Astrocyte (in vitro differentiated cells and primary cell): ENCODE data around the gene GLB1L3. TPM values are rescaled to one million over a fixed set of nuclear protein-coding genes. Genes with fewer than 3 reads are reported as not detected.

ENCODE experiments used
- DNase-seq: peaks from one replicate; pipeline ENCODE4 v3.0.0-alpha.2; 2010; ENCODE audit warnings: low read depth
- FAIRE-seq: peaks from 2 replicates; lab custom pipeline; 2011; peaks lifted over from hg19 to GRCh38; lab: Jason Lieb, UNC
- H2AFZ ChIP-seq: 2 replicates; pipeline ENCODE4 v1.6.0; 2012; ENCODE audit warnings: low read depth, low read length, inconsistent platforms
- H3K27ac ChIP-seq: 2 replicates; pipeline ENCODE4 v1.5.1; 2011; ENCODE audit warnings: low read depth, low read length, inconsistent platforms
- H3K27me3 ChIP-seq: 2 replicates; pipeline ENCODE4 v1.6.0; 2011; ENCODE audit warnings: low read length, inconsistent platforms; ENCODE audit not compliant: insufficient read depth
- H3K36me3 ChIP-seq: 2 replicates; pipeline ENCODE4 v1.5.1; 2011; ENCODE audit warnings: low read length, inconsistent platforms; ENCODE audit not compliant: insufficient read depth
- H3K4me1 ChIP-seq: 2 replicates; pipeline ENCODE4 v1.5.1; 2011; ENCODE audit warnings: low read length, inconsistent platforms; ENCODE audit not compliant: insufficient read depth
- H3K4me2 ChIP-seq: 2 replicates; pipeline ENCODE4 v1.6.0; 2012; ENCODE audit warnings: low read length, inconsistent platforms
- H3K4me3 ChIP-seq: 2 replicates; pipeline ENCODE4 v1.5.1; 2011; ENCODE audit warnings: low read depth, mild to moderate bottlenecking, low read length, inconsistent platforms; ENCODE audit not compliant: insufficient read depth
- H3K79me2 ChIP-seq: 2 replicates; pipeline ENCODE4 v1.6.0; 2012; ENCODE audit warnings: mild to moderate bottlenecking, low read length, inconsistent platforms; ENCODE audit not compliant: insufficient read depth
- H3K9ac ChIP-seq: 2 replicates; pipeline ENCODE4 v1.6.0; 2012; ENCODE audit warnings: mild to moderate bottlenecking, low read length, inconsistent platforms
- H3K9me3 ChIP-seq: 2 replicates; pipeline ENCODE4 v1.5.1; 2012; ENCODE audit warnings: low read depth, mild to moderate bottlenecking, low read length, inconsistent platforms; ENCODE audit not compliant: insufficient read depth
- H4K20me1 ChIP-seq: 2 replicates; pipeline ENCODE4 v1.6.0; 2012; ENCODE audit warnings: low read length, inconsistent platforms; ENCODE audit not compliant: insufficient read depth
- H3K27ac Mint-ChIP-seq: one replicate; pipeline ENCODE4 v1.8.0; 2021; ENCODE audit warnings: mild to moderate bottlenecking, mixed read lengths; ENCODE audit not compliant: unreplicated experiment
- H3K27me3 Mint-ChIP-seq: one replicate; pipeline ENCODE4 v1.8.0; 2021; ENCODE audit warnings: low read depth, mixed read lengths; ENCODE audit not compliant: unreplicated experiment
- H3K36me3 Mint-ChIP-seq: one replicate; pipeline ENCODE4 v1.8.0; 2021; ENCODE audit warnings: low read depth, mixed read lengths; ENCODE audit not compliant: unreplicated experiment
- H3K4me1 Mint-ChIP-seq: one replicate; pipeline ENCODE4 v1.8.0; 2021; ENCODE audit warnings: low read depth, mixed read lengths; ENCODE audit not compliant: unreplicated experiment
- H3K4me3 Mint-ChIP-seq: one replicate; pipeline ENCODE4 v1.8.0; 2021; ENCODE audit warnings: mild to moderate bottlenecking, moderate library complexity, mixed read lengths; ENCODE audit not compliant: unreplicated experiment
- H3K9me3 Mint-ChIP-seq: one replicate; pipeline ENCODE4 v1.8.0; 2021; ENCODE audit warnings: mild to moderate bottlenecking, mixed read lengths; ENCODE audit not compliant: unreplicated experiment
- EZH2 ChIP-seq: IDR thresholded peaks from 2 replicates; pipeline ENCODE4 v1.6.1; 2012; ENCODE audit warnings: mild to moderate bottlenecking, low read length, inconsistent platforms; ENCODE audit not compliant: insufficient read depth
- total RNA-seq: library from RNA; stranded (reverse); gene quantifications from 2 replicates; pipeline ENCODE4 v1.2.1, GENCODE V29; 2021
- TF ChIP-seq, protein P1 (sequence below): IDR thresholded peaks from 2 replicates; pipeline ENCODE4 v1.5.1; 2011; ENCODE audit warnings: low read depth, mild to moderate bottlenecking, inconsistent platforms, low read length, moderate library complexity; ENCODE audit not compliant: insufficient read depth

Gene GLB1L3
- total RNA-seq, 1 donor from 2014 or later = 0.20 TPM

DNA sequence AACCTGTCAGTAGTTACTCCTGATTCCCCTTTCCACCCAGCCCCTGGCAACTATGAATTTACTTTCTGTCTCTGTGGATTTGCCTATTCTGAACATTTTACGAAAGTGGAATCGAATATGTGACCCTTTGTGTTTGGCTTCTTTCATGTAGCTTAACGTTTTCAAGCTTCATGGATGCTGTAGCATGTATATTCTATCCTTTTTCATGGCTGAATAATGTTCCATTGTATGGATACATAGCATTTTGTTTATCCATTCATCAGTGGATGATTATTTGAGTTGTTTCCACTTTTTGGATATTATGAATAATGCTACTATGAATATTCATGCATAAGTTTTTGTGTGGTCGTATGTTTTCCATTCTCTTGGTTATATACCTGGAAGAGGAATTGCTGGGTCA, 46.4 kb downstream of the GLB1L3 start:
- Mint-ChIP-seq H3K9me3 (peaks cover 24% of the 10 kb centered on the region), H3K4me1 (no peaks in the 10 kb centered on the region), H3K4me3 (no peak overlapping the region), H3K36me3 (peaks cover 4% of the 10 kb centered on the region), H3K27ac (no peak overlapping the region), H3K27me3 (peaks cover 9% of the 10 kb centered on the region)
- Histone ChIP-seq H3K4me3 (no peak overlapping the region), H3K4me1 (no peaks in the 10 kb centered on the region), H3K36me3 (no peaks in the 10 kb centered on the region), H3K27ac (no peak overlapping the region), H3K9me3 (peaks cover 3% of the 10 kb centered on the region), H3K9ac (no peak overlapping the region), H2AFZ (no peak overlapping the region), H4K20me1 (no peaks in the 10 kb centered on the region), H3K27me3 (no peaks in the 10 kb centered on the region), H3K79me2 (no peaks in the 10 kb centered on the region), H3K4me2 (no peak overlapping the region)
- TF ChIP-seq, protein P1, sequence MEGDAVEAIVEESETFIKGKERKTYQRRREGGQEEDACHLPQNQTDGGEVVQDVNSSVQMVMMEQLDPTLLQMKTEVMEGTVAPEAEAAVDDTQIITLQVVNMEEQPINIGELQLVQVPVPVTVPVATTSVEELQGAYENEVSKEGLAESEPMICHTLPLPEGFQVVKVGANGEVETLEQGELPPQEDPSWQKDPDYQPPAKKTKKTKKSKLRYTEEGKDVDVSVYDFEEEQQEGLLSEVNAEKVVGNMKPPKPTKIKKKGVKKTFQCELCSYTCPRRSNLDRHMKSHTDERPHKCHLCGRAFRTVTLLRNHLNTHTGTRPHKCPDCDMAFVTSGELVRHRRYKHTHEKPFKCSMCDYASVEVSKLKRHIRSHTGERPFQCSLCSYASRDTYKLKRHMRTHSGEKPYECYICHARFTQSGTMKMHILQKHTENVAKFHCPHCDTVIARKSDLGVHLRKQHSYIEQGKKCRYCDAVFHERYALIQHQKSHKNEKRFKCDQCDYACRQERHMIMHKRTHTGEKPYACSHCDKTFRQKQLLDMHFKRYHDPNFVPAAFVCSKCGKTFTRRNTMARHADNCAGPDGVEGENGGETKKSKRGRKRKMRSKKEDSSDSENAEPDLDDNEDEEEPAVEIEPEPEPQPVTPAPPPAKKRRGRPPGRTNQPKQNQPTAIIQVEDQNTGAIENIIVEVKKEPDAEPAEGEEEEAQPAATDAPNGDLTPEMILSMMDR = no peak
- TF ChIP-seq EZH2 = no peak
- no peak for FAIRE-seq
- no peak for DNase-seq

DNA sequence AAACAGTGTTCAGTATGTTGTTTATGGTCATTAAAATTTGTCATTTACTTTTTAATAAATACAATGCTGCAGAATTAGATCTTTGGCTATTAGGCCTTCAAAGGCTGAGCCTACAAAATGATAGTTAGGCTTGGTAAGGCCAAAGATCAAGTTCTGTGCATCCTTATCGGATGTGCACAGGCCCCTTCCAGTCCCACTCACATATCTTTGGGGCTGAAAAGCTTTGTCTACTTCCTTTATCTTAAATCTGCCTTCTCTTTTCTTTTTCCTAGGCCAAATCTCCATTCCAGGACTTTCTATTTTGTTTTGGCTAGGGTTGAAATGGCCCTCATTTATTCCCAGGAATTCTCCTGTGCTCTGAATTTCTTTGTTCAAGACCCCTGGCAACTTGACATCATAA, 52.3 kb downstream of the GLB1L3 start:
- H3K27me3 ChIP-seq = peaks cover 22% of the 10 kb centered on the region
- H3K4me3 ChIP-seq = no peak overlapping the region
- Mint-ChIP-seq H3K27me3 (peaks cover 34% of the 10 kb centered on the region), H3K36me3 (no peaks in the 10 kb centered on the region), H3K4me3 (no peak overlapping the region), H3K4me1 (no peaks in the 10 kb centered on the region), H3K27ac (no peak overlapping the region), H3K9me3 (peaks cover 4% of the 10 kb centered on the region)
- no peak overlapping the region for H3K4me2 ChIP-seq
- no peak overlapping the region for H3K9ac ChIP-seq
- no peaks in the 10 kb centered on the region for H3K4me1 ChIP-seq
- no peak for TF ChIP-seq EZH2
- TF ChIP-seq, protein P1 = no peak
- no peaks in the 10 kb centered on the region for H4K20me1 ChIP-seq
- no peak for FAIRE-seq
- H2AFZ ChIP-seq = no peak overlapping the region
- no peak for DNase-seq
- no peaks in the 10 kb centered on the region for H3K36me3 ChIP-seq
- no peaks in the 10 kb centered on the region for H3K79me2 ChIP-seq
- H3K9me3 ChIP-seq = no peaks in the 10 kb centered on the region
- H3K27ac ChIP-seq = no peak overlapping the region

DNA sequence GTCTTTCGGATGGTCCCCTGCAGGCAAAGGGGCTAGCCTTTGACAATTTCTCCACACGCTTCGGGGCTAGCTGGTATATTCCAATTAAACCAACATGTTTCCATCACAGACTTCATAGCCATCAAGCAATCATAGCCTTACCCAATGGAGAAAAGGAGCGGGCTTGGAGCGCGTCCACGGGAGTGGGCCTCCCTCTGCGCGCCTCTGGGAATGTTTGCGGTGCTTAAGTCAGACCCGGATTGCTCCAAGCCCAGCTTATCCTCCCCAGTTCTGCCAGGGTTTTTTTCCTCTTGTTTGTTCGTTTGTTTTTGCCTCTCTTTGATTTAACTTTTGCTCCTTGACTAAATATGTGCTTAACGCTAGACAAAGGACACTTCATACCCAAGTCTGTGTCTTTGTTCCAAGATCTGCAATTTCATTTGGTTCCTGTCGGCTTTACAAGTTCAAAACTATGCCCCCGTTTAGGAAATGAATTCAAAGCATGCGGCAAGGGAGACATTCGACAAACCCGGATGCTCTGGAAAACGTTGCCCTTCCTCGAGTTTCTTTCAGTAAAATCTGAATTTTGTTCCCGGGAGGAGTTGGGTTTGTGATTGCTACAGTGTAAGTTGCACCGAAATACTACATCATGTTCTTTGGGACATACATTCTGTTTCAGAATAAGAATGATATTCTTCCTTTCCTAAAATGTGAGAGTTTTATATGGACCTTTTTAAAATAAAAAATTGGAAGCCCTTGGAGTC, 54.6 kb downstream of the GLB1L3 start:
- peak overlapping the region; percentile 33 for H3K4me3 ChIP-seq
- Mint-ChIP-seq H3K36me3 (no peaks in the 10 kb centered on the region), H3K27me3 (peaks cover 42% of the 10 kb centered on the region), H3K4me1 (no peaks in the 10 kb centered on the region), H3K4me3 (peak overlapping the region; percentile 88), H3K9me3 (peaks cover 4% of the 10 kb centered on the region), H3K27ac (no peak overlapping the region)
- TF ChIP-seq EZH2 = no peak
- TF ChIP-seq, protein P1 = no peak
- H3K27ac ChIP-seq = no peak overlapping the region
- no peak overlapping the region for H2AFZ ChIP-seq
- H3K27me3 ChIP-seq = peaks cover 22% of the 10 kb centered on the region
- H4K20me1 ChIP-seq = no peaks in the 10 kb centered on the region
- no peaks in the 10 kb centered on the region for H3K36me3 ChIP-seq
- no peaks in the 10 kb centered on the region for H3K79me2 ChIP-seq
- DNase-seq = no peak
- no peak for FAIRE-seq
- H3K9me3 ChIP-seq = no peaks in the 10 kb centered on the region
- H3K9ac ChIP-seq = no peak overlapping the region
- no peaks in the 10 kb centered on the region for H3K4me1 ChIP-seq
- peak overlapping the region; percentile 77 for H3K4me2 ChIP-seq
